ENCODE results near the gene DVL2.

DVL2 gene

DNA sequence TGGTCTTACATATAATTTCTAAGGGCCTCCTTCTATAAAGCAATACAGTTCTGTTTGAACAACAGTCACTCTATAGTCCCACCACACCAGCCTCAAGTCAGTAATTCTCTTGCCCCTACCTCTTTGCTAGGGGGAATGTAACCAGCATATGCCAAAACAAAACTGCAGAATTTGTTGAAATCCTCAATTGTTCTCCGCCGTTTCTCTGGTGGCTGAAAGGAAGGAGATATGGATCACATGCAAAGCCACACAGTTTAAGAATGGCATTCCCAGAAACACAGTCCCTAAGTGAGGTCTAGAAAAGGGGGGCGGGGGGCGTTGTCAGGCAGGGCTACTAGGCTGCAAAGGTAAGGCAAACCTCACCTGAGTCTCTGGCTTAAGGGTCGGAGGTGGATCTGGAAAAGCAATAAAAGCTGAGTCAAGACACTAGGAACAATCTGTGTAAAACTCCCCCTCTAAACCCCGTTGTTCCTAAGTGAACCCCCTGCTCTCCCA is 3.0 kb upstream of the DVL2 start:
- DNase-seq, result no peak

- no peak for DNase-seq
These were observed 2.5 kb upstream of the DVL2 start for GRCh38 chr17:7236808-7237207.

GRCh38 chr17:7235693-7236665 is 1.7 kb upstream of the DVL2 start:
- DNase-seq, result no peak

- DNase-seq, result no peak
These were observed 625 bp downstream of the DVL2 start for GRCh38 chr17:7233701-7234082.

DNA sequence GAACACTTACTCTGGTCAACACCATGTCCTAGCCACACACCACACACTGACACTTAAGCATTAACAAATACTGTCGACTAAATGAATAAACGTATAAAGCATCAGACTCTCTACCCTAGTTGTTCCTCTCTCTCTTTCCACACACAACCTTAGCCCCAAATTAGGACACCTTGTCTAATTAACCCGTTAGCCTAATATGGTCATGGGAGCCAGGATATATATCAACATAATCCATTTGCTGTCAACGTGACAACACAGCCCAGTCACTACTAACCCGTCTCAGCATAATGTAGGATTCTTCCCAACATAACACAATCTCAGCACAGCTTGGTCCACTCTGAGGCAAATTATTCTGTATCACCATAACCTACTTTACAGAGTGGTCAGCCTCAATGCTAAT is 2.2 kb downstream of the DVL2 start:
- no peak for DNase-seq

DNA sequence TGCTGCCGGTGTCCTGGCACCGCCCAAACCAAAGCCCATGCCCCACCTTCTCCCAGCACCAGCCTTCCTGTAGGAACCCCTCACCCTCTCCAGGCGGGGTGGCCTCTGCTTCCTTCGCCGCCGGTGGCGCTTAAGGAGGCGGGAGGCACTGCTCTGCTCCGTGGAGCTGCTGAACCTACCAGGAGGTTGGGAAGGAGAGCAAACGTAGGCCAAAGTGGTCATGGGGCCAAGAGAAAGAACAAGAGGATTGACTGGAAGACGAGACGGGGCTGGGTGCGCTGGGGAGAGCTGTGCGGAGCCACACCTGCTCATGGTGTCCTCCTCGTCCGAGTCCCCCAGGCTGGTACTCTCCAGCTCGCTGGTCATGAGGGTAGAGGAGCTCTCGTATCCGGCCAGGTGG is 4.8 kb downstream of the DVL2 start:
- no peak for DNase-seq

GRCh38 chr17:7228920-7229319 is 5.4 kb downstream of the DVL2 start:
- no peak for DNase-seq

- no peak for DNase-seq
These were observed 7.3 kb downstream of the DVL2 start for GRCh38 chr17:7226721-7227710.

DNA sequence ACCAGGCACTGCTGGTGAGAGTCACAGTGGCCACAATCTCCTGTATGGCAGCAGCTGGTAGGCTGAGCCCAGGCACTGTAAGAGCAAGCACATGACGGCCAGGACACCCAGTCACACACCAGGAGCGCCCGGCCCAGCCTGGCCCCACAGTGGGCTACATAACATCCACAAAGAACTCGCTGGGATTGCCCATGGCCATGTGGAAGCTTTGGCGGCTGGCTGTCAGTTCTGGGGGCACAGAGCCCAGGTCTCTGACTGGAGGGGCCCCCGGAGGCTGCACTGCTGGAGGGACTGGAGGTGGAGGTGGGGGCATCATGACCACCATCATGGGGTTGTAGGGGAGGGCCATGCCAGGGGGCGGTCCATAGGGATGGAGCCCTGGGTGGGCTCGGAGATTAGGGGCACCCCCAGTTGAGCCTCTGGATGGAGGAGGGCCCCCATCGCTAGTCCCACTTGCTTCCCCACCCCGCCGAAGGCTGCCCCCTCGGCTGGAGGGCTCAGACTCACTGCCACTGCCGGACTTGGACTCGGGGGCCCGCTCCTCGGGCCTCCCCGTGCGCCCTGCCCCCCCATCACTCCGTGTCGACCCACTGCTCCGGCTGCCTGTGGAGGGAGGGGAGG is 8.5 kb downstream of the DVL2 start:
- no peak for DNase-seq

DNA sequence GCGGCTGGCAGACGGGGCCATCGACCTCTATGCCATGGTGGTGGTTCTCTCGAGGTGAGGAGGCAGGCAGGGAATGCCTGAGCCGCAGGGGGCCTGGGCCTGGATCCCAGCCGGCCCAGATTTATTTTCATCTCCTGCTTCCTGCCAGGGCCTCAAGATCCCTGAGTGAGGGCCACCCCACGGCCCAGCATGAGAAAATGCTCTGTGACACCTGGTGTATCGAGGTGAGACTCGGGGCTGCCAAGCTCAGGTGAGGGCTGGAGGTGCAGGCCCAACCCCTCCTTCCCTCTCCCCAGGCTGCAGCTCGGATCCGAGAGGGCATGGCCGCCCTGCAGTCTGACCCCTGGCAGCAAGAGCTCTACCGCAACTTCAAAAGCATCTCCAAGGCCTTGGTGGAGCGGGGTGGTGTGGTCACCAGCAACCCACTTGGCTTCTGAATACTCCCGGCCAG is 9.6 kb downstream of the DVL2 start:
- no peak for DNase-seq

- DNase-seq, result no peak
These were observed 10.2 kb downstream of the DVL2 start for GRCh38 chr17:7224110-7224509.

DNA sequence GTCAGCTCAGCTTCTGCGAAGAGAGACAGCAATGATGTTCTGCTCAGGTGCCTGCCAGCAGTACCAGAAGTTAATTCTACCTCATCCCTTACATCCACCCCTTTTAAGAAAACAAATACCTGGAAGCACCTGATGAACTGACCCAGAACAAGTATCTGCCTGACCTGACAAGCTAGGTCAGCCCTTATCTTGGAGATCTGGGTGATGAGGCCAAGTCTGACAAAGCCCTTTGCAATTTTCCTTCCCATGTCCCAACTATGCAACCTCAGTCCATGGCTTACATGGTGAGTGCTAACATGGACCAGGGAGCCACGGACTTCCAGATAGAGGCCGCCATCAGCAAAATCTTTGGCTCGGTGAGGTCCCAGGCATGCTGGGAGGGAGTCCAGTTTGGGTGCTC is 10.9 kb downstream of the DVL2 start:
- no peak for DNase-seq

GRCh38 chr17:7222972-7223292 is 11.4 kb downstream of the DVL2 start:
- no peak for DNase-seq

- DNase-seq, result no peak
These were observed 12.0 kb downstream of the DVL2 start for GRCh38 chr17:7222093-7222971.

DNA sequence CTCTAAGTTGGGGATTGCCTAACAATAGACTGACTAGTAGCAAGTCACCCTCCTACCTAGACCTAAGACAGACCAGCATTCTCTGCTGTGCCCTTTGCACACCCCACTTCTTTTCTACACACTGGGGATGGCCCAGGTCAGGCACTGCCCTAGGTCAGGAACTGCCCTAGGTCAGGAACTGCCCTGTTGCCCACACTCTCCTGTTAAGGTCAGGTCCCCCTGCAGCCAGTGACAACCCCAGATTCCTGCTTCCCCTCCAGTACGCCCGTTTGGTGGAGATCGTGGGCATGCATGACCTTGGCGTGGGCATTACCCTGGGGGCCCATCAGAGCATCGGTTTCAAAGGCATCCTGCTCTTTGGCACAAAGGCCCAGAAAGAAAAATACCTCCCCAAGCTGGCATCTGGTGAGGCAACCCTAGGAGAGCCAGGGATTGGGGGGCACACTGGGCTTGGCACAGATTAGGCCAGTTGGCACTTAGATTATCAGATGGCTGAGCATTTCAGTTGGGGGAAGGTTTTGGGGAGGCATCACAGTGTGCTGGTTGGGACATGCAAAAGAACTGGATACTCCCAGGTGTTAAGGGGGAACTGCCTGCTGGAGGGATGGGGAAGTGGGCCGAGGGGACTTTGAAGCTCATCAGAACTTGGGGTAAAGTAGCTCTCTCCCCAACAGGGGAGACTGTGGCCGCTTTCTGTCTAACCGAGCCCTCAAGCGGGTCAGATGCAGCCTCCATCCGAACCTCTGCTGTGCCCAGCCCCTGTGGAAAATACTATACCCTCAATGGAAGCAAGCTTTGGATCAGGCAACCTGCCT is 12.8 kb downstream of the DVL2 start:
- no peak for DNase-seq

DNA sequence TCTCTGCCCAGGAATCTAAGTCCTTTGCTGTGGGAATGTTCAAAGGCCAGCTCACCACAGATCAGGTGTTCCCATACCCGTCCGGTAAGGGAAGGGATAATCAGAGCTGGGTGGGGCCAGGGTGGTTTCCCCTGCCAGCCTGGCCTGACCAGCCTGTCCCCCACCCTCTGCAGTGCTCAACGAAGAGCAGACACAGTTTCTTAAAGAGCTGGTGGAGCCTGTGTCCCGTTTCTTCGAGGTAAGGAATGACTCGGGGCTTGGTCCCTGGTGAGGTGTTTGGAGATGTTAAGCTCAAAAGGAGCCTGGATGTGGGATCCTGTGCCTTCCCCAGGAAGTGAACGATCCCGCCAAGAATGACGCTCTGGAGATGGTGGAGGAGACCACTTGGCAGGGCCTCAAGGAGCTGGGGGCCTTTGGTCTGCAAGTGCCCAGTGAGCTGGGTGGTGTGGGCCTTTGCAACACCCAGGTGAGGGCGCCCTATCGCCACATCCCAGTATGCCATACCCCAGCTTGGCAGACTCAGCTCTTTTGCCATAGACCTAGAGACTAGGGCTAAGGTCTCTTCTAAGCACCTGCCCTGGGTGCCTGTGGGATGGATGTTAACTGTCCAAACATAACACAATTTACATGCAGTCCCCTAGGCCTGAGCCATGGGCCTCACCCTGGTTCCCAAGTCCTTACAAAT is 13.6 kb downstream of the DVL2 start:
- DNase-seq, result peak in 1 of 2 donors; percentile 15

DNA sequence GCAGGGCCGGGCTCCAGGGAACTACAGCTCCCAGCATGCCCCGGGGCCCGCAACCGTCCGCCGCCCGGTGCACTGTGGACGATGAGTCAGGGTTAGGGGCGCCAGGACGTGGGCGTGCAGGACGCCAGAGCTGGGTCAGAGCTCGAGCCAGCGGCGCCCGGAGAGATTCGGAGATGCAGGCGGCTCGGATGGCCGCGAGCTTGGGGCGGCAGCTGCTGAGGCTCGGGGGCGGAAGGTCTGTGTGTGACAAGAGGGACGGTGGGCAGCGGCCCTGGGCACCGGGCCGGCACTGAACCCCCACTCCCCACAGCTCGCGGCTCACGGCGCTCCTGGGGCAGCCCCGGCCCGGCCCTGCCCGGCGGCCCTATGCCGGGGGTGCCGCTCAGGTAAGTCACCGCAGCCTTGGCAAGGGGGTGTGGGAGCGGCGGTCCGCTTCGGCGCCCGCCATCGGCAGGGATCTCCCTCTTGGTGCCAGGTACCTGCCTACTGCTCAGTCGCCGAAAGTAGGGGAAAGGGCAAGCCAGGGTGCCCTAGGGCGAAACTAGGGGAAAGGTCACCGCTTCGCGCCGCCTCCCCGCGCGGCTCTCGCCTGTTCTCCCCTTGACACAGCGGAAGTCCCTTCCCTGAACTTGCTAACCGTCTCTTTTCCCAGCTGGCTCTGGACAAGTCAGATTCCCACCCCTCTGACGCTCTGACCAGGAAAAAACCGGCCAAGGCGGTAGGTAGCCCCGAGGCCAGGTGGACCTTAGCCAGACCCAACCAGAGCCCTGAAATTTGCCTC is 14.3 kb downstream of the DVL2 start, which contains the start of the genes ACADVL and DLG4:
Gene ACADVL, plus strand, starts transcription at position 127 of the 781 bp plus-strand sequence. Its CDS starts 47 bp downstream, at position 174.
Gene DLG4, minus strand, starts transcription at position 25 of the 781 bp plus-strand sequence.
- DNase-seq, result peak in 1 of 2 donors; percentile 82

- peak in 1 of 2 donors; percentile 85 for DNase-seq
These were observed 15.0 kb downstream of the DVL2 start for GRCh38 chr17:7219229-7219811.

GRCh38 chr17:7218758-7219157 is 15.6 kb downstream of the DVL2 start:
- no peak for DNase-seq

Measured in hippocampal formation (tissue), 2 donors.